Stimulated activated naive CD8-positive, alpha-beta T cell treated with anti-CD3 and anti-CD28 coated beads, Interleukin-15, amount 100 ng/mL, for 72 hours (primary cell): Measurements from ENCODE around the gene PCBP4.
"Not testable (repeated sequence)": the region's sequence is repeated elsewhere in the genome, so short reads cannot be mapped to it uniquely, and the experiment has no call there.

Source experiments
- ATAC-seq: fragments of 150-1000 bp; cut with Tn5 transposase; 2 replicates; pipeline ENCODE4 v1.10.0; 2021; ENCODE audit warnings: mild to moderate bottlenecking, moderate library complexity
- DNase-seq, 2 donors: peaks; one replicate each; pipeline ENCODE4 v3.0.0; 2021 to 2022
- H3K27ac Mint-ChIP-seq, 2 donors: one replicate each; pipeline ENCODE4 v1.8.0; 2022; ENCODE audit warnings: mild to moderate bottlenecking in 2 of 2, mixed read lengths in 2 of 2, moderate library complexity in 2 of 2
- H3K27me3 Mint-ChIP-seq: one replicate; pipeline ENCODE4 v1.8.0; 2022; ENCODE audit warnings: mixed read lengths
- H3K4me1 Mint-ChIP-seq: one replicate; pipeline ENCODE4 v1.8.0; 2022; ENCODE audit warnings: mild to moderate bottlenecking, mixed read lengths
- H3K4me3 Mint-ChIP-seq, 2 donors: one replicate each; pipeline ENCODE4 v1.8.0; 2022; ENCODE audit warnings: mild to moderate bottlenecking in 2 of 2, mixed read lengths in 2 of 2, moderate library complexity in 1 of 2
- H3K9me3 Mint-ChIP-seq, 2 donors: one replicate each; pipeline ENCODE4 v1.8.0; 2022; ENCODE audit warnings: mixed read lengths in 2 of 2

PCBP4 gene

GRCh38 chr3:51999846-52000245 is 32.6 kb upstream of the PCBP4 start:
- Mint-ChIP-seq H3K9me3 (no peaks in the 10 kb centered on the region), H3K27me3 (peaks cover 8% of the 10 kb centered on the region), H3K4me3 (no peak overlapping the region), H3K27ac (peak overlapping the region in 1 of 2 donors; percentile 51), H3K4me1 (peaks cover 19% of the 10 kb centered on the region)
- ATAC-seq (no peak), DNase-seq (no peak)

GRCh38 chr3:51998774-51999173 is 31.5 kb upstream of the PCBP4 start:
- Mint-ChIP-seq H3K9me3 (no peaks in the 10 kb centered on the region), H3K4me1 (peaks cover 30% of the 10 kb centered on the region), H3K27me3 (peaks cover 8% of the 10 kb centered on the region), H3K4me3 (no peak overlapping the region), H3K27ac (no peak overlapping the region)
- ATAC-seq (no peak), DNase-seq (no peak)

- H3K9me3 Mint-ChIP-seq = no peaks in the 10 kb centered on the region
- no peak overlapping the region for H3K4me3 Mint-ChIP-seq
- DNase-seq (no peak), ATAC-seq (no peak)
- H3K27ac Mint-ChIP-seq = no peak overlapping the region
- H3K4me1 Mint-ChIP-seq = peaks cover 37% of the 10 kb centered on the region
- peaks cover 8% of the 10 kb centered on the region for H3K27me3 Mint-ChIP-seq
Measured at GRCh38 chr3:51997935-51998596, 30.8 kb upstream of the PCBP4 start.

- ATAC-seq = no peak
- Mint-ChIP-seq H3K4me3 (no peak overlapping the region), H3K27ac (no peak overlapping the region), H3K27me3 (peaks cover 8% of the 10 kb centered on the region), H3K9me3 (no peaks in the 10 kb centered on the region), H3K4me1 (peaks cover 46% of the 10 kb centered on the region)
- no peak for DNase-seq
Measured at GRCh38 chr3:51997172-51997571, 29.9 kb upstream of the PCBP4 start.

GRCh38 chr3:51995346-51996163 is 28.3 kb upstream of the PCBP4 start, which contains the start of gene RPL29:
Gene RPL29, minus strand, starts transcription at chr3:51995895. Its CDS starts 434 bp downstream, at chr3:51995461.
- Mint-ChIP-seq H3K4me1 (peaks cover 51% of the 10 kb centered on the region), H3K9me3 (no peaks in the 10 kb centered on the region), H3K27ac (peak within 1 kb of the TSS; percentile 100), H3K27me3 (peaks cover 8% of the 10 kb centered on the region), H3K4me3 (peak within 1 kb of the TSS; percentile 92 to 95)
- DNase-seq (peak; percentile 88 to 94), ATAC-seq (peak; percentile 96)

GRCh38 chr3:51994530-51994929 is 27.3 kb upstream of the PCBP4 start:
- ATAC-seq (no peak), DNase-seq (no peak)
- peak overlapping the region; percentile 100 for H3K27ac Mint-ChIP-seq
- H3K4me1 Mint-ChIP-seq = peaks cover 51% of the 10 kb centered on the region
- no peaks in the 10 kb centered on the region for H3K9me3 Mint-ChIP-seq
- peaks cover 8% of the 10 kb centered on the region for H3K27me3 Mint-ChIP-seq
- H3K4me3 Mint-ChIP-seq = peak overlapping the region; percentile 92 to 95

- Mint-ChIP-seq H3K27ac (peak overlapping the region in 1 of 2 donors; percentile 100), H3K4me1 (peaks cover 58% of the 10 kb centered on the region), H3K4me3 (peak overlapping the region; percentile 92 to 95)
- not testable (repeated sequence) for DNase-seq, H3K27me3 Mint-ChIP-seq, H3K9me3 Mint-ChIP-seq, ATAC-seq
Measured at GRCh38 chr3:51993657-51994056, 26.4 kb upstream of the PCBP4 start.

GRCh38 chr3:51992017-51992682 is 24.9 kb upstream of the PCBP4 start:
- peak overlapping the region; percentile 1 to 92 for H3K4me3 Mint-ChIP-seq
- H3K27me3 Mint-ChIP-seq = no peaks in the 10 kb centered on the region
- no peak overlapping the region for H3K27ac Mint-ChIP-seq
- DNase-seq (no peak), ATAC-seq (no peak)
- no peaks in the 10 kb centered on the region for H3K9me3 Mint-ChIP-seq
- H3K4me1 Mint-ChIP-seq = peaks cover 63% of the 10 kb centered on the region

- not testable (repeated sequence) for H3K9me3 Mint-ChIP-seq, H3K4me3 Mint-ChIP-seq, H3K27me3 Mint-ChIP-seq, DNase-seq, ATAC-seq
- peaks cover 67% of the 10 kb centered on the region for H3K4me1 Mint-ChIP-seq
- H3K27ac Mint-ChIP-seq = peak overlapping the region in 1 of 2 donors; percentile 12
Measured at GRCh38 chr3:51990501-51990971, 23.3 kb upstream of the PCBP4 start.

- H3K27ac Mint-ChIP-seq = peak overlapping the region; percentile 6 to 89
Measured at GRCh38 chr3:51988286-51989146, 21.3 kb upstream of the PCBP4 start.

GRCh38 chr3:51987568-51987967 is 20.3 kb upstream of the PCBP4 start:
- no peaks in the 10 kb centered on the region for H3K27me3 Mint-ChIP-seq
- no peak for DNase-seq
- H3K27ac Mint-ChIP-seq = no peak overlapping the region
- H3K9me3 Mint-ChIP-seq = no peaks in the 10 kb centered on the region
- peaks cover 69% of the 10 kb centered on the region for H3K4me1 Mint-ChIP-seq
- no peak for ATAC-seq
- H3K4me3 Mint-ChIP-seq = no peak overlapping the region

More at GRCh38 chr3:51988286-51989146, 21.3 kb upstream of the PCBP4 start:
- Mint-ChIP-seq H3K4me1 (peaks cover 69% of the 10 kb centered on the region), H3K4me3 (no peak overlapping the region), H3K27me3 (no peaks in the 10 kb centered on the region), H3K9me3 (no peaks in the 10 kb centered on the region)
- no peak for ATAC-seq
- DNase-seq = no peak

GRCh38 chr3:51986010-51986947 is 19.0 kb upstream of the PCBP4 start:
- ATAC-seq (no peak), DNase-seq (no peak)
- Mint-ChIP-seq H3K4me1 (peaks cover 69% of the 10 kb centered on the region), H3K27me3 (no peaks in the 10 kb centered on the region), H3K4me3 (no peak overlapping the region), H3K27ac (peak overlapping the region in 1 of 2 donors; percentile 9), H3K9me3 (no peaks in the 10 kb centered on the region)

GRCh38 chr3:51985063-51985462 is 17.8 kb upstream of the PCBP4 start:
- no peak for ATAC-seq
- no peak for DNase-seq
- peaks cover 71% of the 10 kb centered on the region for H3K4me1 Mint-ChIP-seq
- no peaks in the 10 kb centered on the region for H3K27me3 Mint-ChIP-seq
- H3K4me3 Mint-ChIP-seq = no peak overlapping the region
- peak overlapping the region in 1 of 2 donors; percentile 57 for H3K27ac Mint-ChIP-seq
- no peaks in the 10 kb centered on the region for H3K9me3 Mint-ChIP-seq

- no peak for ATAC-seq
- H3K27ac Mint-ChIP-seq = no peak overlapping the region
- H3K27me3 Mint-ChIP-seq = no peaks in the 10 kb centered on the region
- H3K4me1 Mint-ChIP-seq = peaks cover 69% of the 10 kb centered on the region
- H3K4me3 Mint-ChIP-seq = peak overlapping the region; percentile 93 to 94
- H3K9me3 Mint-ChIP-seq = no peaks in the 10 kb centered on the region
- no peak for DNase-seq
Measured at GRCh38 chr3:51984269-51984647, 17.0 kb upstream of the PCBP4 start.
